Esophagus (tissue), 2 donors: Measurements from ENCODE around the gene NCAPD2. TPM values are rescaled to one million over a fixed set of nuclear protein-coding genes. Genes with fewer than 3 reads are reported as not detected.

Experiments
- H3K27ac ChIP-seq, 2 donors: one replicate each; pipeline ENCODE4 v1.5.1; 2013; ENCODE audit warnings: low read depth in 2 of 2, mild to moderate bottlenecking in 2 of 2, inconsistent platforms in 1 of 2, low read length in 1 of 2, moderate library complexity in 1 of 2
- H3K27me3 ChIP-seq, 2 donors: one replicate each; pipeline ENCODE4 v1.6.1; 2013; ENCODE audit warnings: low read length in 2 of 2, control low read depth in 1 of 2, mild to moderate bottlenecking in 1 of 2; ENCODE audit not compliant: insufficient read depth in 2 of 2, control insufficient read depth in 1 of 2
- H3K36me3 ChIP-seq, 2 donors: one replicate each; pipeline ENCODE4 v1.6.1; 2013; ENCODE audit warnings: low read length in 1 of 2; ENCODE audit not compliant: control insufficient read depth in 2 of 2, insufficient read depth in 2 of 2
- H3K4me1 ChIP-seq, 2 donors: one replicate each; pipeline ENCODE4 v1.6.1; 2013; ENCODE audit warnings: low read length in 1 of 2; ENCODE audit not compliant: control insufficient read depth in 2 of 2, insufficient read depth in 2 of 2
- H3K4me3 ChIP-seq, 2 donors: one replicate each; pipeline ENCODE4 v1.5.1; 2013; ENCODE audit warnings: low read length in 2 of 2, mild to moderate bottlenecking in 2 of 2, low read depth in 1 of 2, moderate library complexity in 1 of 2
- H3K9me3 ChIP-seq, 2 donors: one replicate each; pipeline ENCODE4 v1.6.1; 2013; ENCODE audit warnings: mild to moderate bottlenecking in 2 of 2, low read depth in 1 of 2, low read length in 1 of 2, moderate library complexity in 1 of 2; ENCODE audit not compliant: control insufficient read depth in 2 of 2, insufficient read depth in 1 of 2
- WGBS, 2 donors: extraction: QIAGEN DNeasy Blood & Tissue Kit; methylation state at CpG; one replicate each; pipeline ENCODE4 v1.1.7; 2013; 5-methylcytosine and 5-hydroxymethylcytosine counted together
- polyA plus RNA-seq, 2 donors: library from polyadenylated mRNA; stranded (reverse); fragments of 200-250 nt; gene quantifications; one replicate each; pipeline ENCODE4 v1.2.3, GENCODE V29; 2013
- donor health status: healthy with polysubstance abuse.
- donor health status: Bipolar disorder and iron deficiency.

Gene NCAPD2
- polyA plus RNA-seq, 2 donors: 10.2 to 13.7 TPM

DNA sequence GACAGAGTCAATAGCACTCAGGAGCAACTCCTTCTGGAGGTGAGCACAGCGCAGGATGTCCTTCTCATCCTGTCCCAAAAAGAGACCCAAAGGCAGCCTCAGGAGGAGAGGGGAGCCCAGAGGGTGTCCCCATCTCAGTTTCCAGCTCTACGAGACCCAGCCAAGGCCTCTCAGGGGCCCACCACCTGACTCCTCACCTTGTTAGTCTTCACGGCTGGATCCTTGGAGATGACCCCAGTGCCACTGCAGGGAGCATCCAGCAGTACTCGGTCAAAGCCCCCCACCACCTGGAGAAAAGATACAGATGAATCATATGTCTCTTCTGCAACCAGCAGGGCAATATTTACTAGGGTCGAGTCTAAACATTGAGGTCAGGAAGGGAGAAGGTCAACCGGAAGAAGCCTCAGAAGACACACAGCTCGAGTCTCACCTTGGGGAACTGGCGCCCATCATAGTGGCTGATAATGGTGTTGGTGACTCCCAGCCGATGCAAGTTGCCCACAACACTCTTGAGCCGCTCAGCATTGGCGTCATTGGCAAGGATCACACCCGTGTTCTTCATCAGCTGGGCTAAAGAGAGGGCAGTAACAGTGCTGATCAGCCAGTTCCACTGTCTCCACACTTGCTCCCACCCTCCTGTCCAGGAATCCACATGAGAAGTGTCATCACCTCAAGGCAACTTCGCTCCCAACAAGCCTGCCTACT lies 66.8 kb downstream of the NCAPD2 start:
- H3K4me1 ChIP-seq: no peaks in the 10 kb centered on the region
- H3K27me3 ChIP-seq: no peaks in the 10 kb centered on the region
- no peak overlapping the region for H3K4me3 ChIP-seq
- 93 to 94% methylated on average over 12 to 13 of the region's 13 CpGs for WGBS, 2 donors
- no peaks in the 10 kb centered on the region for H3K9me3 ChIP-seq
- no peak overlapping the region for H3K27ac ChIP-seq
- H3K36me3 ChIP-seq: peaks cover 26 to 36% of the 10 kb centered on the region in 2 donors

DNA sequence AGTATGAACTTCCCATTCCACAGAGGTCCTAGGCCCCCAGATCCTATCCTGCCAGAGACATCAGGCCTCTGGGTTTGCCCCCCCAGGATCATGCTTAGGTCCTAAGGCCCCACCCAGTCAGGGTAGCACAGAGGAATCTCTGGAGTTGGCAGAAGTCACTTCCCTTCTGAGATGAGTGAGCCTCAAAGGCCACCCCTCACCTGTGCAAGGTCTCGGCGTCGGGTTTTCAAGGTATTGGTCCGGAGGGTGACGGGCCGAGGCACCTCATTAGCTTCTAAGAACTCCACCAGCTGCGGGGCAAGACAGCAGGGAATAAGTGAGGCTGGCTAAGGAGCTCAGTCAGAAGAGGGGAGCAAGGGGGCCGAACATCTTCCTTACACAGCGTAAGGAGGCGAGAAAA lies 69.0 kb downstream of the NCAPD2 start:
- 90 to 92% methylated on average over 10 of the region's 10 CpGs for WGBS, 2 donors

DNA sequence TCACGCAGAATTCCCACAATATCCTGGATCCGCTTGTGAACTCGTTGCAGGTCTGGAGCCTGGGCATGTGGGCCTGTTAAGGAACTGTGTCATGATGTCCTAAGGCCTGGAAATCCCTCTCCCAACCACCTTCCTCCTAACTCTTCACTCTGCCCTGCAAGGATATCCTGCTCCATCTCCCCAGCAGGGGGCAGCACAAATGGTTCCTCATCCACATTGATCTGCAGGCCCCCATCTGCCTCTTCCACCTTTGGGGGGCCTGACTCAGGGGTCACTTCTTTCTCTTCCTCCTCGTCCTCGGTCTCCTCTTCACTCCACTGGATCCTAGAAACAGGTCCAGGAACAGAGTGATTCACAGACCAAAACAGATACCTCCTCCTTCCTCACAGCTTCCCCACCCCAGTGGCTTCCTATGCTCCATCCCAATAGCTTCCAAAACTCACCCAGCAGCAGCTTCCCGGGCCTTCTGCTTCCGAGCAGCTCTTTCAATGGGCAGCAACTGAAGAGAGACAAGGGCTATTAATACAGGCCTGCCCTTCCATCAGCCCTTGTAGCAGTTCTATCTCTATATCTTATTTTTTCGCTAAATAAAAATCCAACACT lies 69.6 kb downstream of the NCAPD2 start:
- no peaks in the 10 kb centered on the region for H3K9me3 ChIP-seq
- 70 to 79% methylated on average over 8 of the region's 8 CpGs for WGBS, 2 donors
- no peak overlapping the region for H3K4me3 ChIP-seq
- H3K4me1 ChIP-seq: no peaks in the 10 kb centered on the region
- H3K36me3 ChIP-seq: peaks cover 22 to 33% of the 10 kb centered on the region in 2 donors
- H3K27ac ChIP-seq: no peak overlapping the region
- no peaks in the 10 kb centered on the region for H3K27me3 ChIP-seq

More for the DNA sequence above, 69.0 kb downstream of the NCAPD2 start:
- Histone ChIP-seq H3K36me3 (peaks cover 22 to 33% of the 10 kb centered on the region in 2 donors), H3K4me1 (no peaks in the 10 kb centered on the region), H3K27me3 (no peaks in the 10 kb centered on the region), H3K27ac (no peak overlapping the region), H3K4me3 (no peak overlapping the region), H3K9me3 (no peaks in the 10 kb centered on the region)

DNA sequence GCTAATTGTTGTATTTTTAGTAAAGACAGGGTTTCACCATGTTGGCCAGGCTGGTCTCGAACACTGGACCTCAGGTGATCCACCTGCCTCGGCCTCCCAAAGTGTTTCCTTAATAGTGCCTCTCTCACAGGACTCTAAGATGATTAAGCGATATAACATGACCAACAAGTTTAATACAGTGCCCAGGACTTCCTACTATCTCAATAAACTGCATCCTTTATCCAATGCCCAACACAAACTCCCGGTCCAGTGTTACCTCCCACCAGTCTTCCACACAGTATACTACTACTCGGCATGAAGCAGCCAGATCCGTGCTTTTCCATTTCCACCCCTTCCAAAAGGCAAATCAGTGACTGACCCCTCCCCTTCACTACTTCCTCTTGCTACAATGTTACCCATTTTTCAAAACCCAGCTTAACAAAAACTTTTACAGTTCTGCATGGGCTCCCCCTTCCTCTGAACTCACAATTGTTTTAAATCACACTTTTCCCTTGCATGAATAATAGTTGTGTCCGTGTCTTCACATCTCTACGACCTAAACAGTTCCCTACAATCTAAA lies 73.3 kb downstream of the NCAPD2 start:
- H3K4me1 ChIP-seq: no peaks in the 10 kb centered on the region
- H3K4me3 ChIP-seq: peak overlapping the region; percentile 0 to 83
- no peaks in the 10 kb centered on the region for H3K27me3 ChIP-seq
- peaks cover 15 to 21% of the 10 kb centered on the region in 2 donors for H3K36me3 ChIP-seq
- WGBS, 2 donors: 40 to 43% methylated on average over 8 of the region's 8 CpGs
- peak overlapping the region in 1 of 2 donors; percentile 16 for H3K27ac ChIP-seq
- H3K9me3 ChIP-seq: no peaks in the 10 kb centered on the region

DNA sequence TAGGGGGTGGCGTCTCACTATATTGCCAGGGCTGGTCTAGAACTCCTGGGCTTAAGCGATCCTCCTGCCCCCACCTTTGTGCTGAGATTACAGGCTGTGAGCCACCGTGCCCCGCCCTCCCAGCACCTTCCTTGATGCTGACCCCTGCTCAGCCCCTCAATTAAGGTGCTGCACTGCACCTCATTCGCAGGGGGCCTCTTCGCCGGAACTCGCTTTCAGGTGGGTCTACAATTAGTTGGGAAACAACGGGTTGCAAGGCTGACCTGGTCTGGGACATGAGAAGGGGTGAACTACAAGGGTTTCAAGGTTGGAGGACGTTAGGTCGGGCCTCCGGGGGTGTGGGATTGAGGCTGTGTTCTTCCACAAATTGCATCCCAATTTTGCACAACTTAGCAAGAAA lies 75.4 kb downstream of the NCAPD2 start:
- Histone ChIP-seq H3K4me3 (no peak overlapping the region), H3K36me3 (peaks cover 11 to 18% of the 10 kb centered on the region in 2 donors), H3K27me3 (no peaks in the 10 kb centered on the region), H3K9me3 (no peaks in the 10 kb centered on the region), H3K27ac (peak overlapping the region in 1 of 2 donors; percentile 18), H3K4me1 (no peaks in the 10 kb centered on the region)
- WGBS, 2 donors: 79 to 84% methylated on average over 12 of the region's 12 CpGs

DNA sequence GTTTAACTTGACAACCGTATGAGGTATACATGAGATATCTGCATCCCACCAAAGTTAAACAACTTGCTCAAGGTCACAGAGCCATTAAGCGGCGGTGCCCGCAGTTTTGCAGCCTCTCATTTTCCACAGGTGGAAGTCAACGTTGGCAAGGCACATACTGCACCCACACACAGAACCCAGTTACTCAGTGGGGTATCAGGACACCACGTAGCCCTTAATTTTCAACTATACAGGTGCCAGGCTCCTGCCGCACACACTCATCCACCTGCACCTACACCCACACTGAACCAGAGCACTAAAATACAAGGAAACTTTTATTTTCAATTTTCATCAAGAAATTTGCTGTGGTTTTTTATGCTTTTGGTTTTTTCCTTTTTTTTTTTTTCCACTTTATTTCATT lies 75.9 kb downstream of the NCAPD2 start:
- Histone ChIP-seq H3K27me3 (no peaks in the 10 kb centered on the region), H3K4me3 (no peak overlapping the region), H3K4me1 (no peaks in the 10 kb centered on the region), H3K27ac (no peak overlapping the region), H3K9me3 (no peaks in the 10 kb centered on the region), H3K36me3 (peaks cover 16 to 18% of the 10 kb centered on the region in 2 donors)
- 67 to 80% methylated on average over 7 of the region's 7 CpGs for WGBS, 2 donors

DNA sequence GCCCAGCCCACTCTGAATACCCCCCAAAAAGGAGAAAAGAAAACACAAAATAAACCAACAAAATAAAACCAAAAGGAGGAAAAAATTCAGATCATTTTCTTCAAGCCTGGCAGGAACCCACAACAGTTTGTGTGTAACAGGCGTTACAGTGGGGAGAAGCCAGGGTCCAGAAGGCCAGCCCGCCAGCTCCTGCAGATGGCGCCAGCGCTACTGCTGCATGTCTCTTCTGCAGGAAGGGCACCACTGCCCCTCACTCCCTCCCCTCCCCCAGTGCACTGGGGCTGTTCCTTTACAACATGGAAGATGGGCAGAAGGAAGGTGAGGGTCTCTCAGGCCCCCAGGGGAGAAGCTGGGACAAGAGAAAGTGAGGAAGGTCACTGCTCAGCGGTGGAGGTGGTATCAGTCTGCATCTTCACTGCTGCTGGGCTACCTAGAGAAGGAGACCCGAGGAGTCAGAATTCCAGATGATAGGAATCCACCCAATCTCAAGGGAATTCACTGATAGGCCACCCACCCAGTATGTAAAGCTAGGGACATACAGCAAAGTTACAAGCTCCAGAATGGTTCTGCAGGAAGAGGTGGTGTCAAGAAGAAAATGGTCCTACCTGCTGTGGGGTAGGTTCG lies 76.5 kb downstream of the NCAPD2 start:
- Histone ChIP-seq H3K4me3 (no peak overlapping the region), H3K27ac (no peak overlapping the region), H3K9me3 (no peaks in the 10 kb centered on the region), H3K36me3 (peaks cover 16 to 18% of the 10 kb centered on the region in 2 donors), H3K27me3 (no peaks in the 10 kb centered on the region), H3K4me1 (no peaks in the 10 kb centered on the region)
- 63 to 64% methylated on average over 7 of the region's 7 CpGs for WGBS, 2 donors

DNA sequence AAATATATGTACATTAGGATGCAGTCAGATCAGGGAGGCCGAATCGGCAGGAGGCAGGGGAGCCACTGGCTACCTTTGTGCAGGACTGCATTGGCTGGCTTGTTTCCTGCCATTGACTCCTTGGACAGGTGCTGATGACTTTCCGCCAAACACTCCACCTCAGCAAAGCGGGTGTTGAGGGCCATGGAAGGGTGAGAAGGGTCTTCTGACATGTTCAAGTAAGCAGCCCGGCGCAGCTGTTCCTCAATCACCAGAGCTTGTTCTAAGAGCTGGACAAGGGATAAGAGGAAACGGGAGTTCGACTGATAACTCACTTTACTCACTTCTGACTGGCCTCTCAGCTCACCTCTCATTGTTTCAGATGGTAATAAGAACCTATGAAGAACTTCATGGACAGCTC lies 79.1 kb downstream of the NCAPD2 start:
- no peaks in the 10 kb centered on the region for H3K27me3 ChIP-seq
- H3K36me3 ChIP-seq: peaks cover 24 to 36% of the 10 kb centered on the region in 2 donors
- no peak overlapping the region for H3K27ac ChIP-seq
- 91 to 92% methylated on average over 8 of the region's 8 CpGs for WGBS, 2 donors
- no peak overlapping the region for H3K4me3 ChIP-seq
- H3K4me1 ChIP-seq: no peaks in the 10 kb centered on the region
- H3K9me3 ChIP-seq: no peaks in the 10 kb centered on the region

DNA sequence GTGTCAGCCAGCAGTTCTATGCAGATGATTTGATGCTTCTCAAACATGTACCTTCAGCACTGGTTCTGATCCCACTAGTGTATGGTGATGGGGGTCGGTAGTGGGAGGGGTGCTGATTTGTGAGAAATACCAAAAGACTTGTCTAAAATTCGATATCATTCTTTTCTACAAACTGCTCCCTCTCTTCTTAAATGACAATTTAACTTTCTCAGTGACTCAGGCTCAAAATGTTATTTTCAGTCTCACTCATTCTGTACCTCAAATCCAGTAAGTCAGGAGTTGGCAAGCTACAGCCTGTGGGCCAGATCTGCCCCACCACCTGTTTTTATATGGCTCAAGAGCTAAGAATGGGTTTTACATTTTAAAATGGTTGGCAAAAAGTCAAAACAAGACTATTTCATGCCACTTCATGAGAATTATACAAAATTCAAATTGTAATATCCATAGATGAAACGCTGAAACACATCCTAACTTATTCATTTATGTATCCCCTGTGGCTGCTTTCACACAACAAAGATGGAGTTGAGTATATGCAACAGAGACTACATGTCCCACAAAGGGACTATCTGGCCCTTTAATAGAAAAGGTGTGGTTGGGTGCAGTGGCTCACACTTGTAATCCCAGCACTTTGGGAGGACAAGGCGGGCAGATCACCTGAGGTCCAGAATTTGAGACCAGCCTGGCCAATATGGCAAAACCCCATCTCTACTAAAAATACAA lies 80.8 kb downstream of the NCAPD2 start:
- H3K4me1 ChIP-seq: no peaks in the 10 kb centered on the region
- no peak overlapping the region for H3K4me3 ChIP-seq
- no peaks in the 10 kb centered on the region for H3K9me3 ChIP-seq
- peaks cover 33 to 42% of the 10 kb centered on the region in 2 donors for H3K36me3 ChIP-seq
- H3K27ac ChIP-seq: no peak overlapping the region
- H3K27me3 ChIP-seq: no peaks in the 10 kb centered on the region
- 74 to 80% methylated on average over 4 of the region's 4 CpGs for WGBS, 2 donors
